ENCODE data around the gene IDUA.

Gene IDUA

DNA sequence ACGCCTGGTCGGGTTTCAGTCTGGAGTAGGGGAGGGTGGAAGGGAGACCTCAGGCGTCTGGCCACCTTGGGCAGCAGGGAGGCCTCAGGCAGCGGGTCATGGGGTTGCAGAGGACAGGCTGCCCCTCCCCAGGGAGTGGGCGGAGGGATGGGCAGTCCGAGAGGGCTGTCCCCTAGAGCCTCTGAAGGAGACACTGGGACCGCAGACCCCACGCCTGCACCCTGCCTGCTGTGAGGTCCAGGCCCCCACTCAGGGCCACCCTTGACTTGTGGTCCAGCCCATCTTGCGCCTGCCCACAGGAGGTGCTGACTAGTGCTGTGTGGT, 41.0 kb downstream of the IDUA start:
- no peak for DNase-seq (ENCODE audit: low read depth in 1 of 2, low spot score in 1 of 2)

DNA sequence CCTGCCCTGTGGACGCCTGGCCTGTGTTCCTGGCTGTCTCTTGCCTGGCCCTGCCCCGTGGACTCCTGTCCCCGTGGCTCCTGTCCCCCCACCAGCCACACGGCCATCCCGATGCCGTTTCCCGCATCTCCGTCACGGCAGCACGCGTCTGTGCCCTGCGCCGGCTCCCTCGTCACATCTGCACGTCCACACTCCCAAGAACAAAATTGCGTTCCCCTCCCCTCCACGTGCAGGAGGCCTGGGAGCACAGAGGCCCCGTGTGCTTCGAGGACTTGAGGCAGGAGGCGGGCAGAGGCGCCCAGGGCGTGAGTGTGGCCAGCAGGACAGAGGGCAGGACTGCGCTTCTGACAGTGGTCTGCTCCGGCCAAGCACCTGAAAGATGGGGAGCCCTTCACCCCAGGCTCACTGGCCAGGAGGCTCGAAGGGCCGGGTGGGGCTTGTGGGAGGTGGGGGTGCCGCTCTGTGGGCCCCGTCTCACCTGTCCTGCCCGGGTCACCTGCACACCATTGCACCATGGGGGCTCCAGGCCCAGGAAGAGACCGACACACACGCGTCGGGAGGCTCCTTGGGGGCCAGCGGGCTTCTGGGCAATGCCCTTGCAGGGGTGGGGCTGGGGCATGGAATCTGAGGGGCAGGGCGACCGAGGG, 41.9 kb downstream of the IDUA start:
- DNase-seq (ENCODE audit: low read depth in 1 of 2, low spot score in 1 of 2) = no peak

GRCh38 chr4:1029529-1029928, 42.7 kb downstream of the IDUA start:
- no peak for DNase-seq (ENCODE audit: low read depth in 1 of 2, low spot score in 1 of 2)

- DNase-seq (ENCODE audit: low read depth in 1 of 2, low spot score in 1 of 2) = no peak
These were observed 43.2 kb downstream of the IDUA start for GRCh38 chr4:1030031-1030430.

GRCh38 chr4:1030559-1030958, 43.7 kb downstream of the IDUA start:
- no peak for DNase-seq (ENCODE audit: low read depth in 1 of 2, low spot score in 1 of 2)

GRCh38 chr4:1031346-1031745, 44.5 kb downstream of the IDUA start:
- no peak for DNase-seq (ENCODE audit: low read depth in 1 of 2, low spot score in 1 of 2)

DNA sequence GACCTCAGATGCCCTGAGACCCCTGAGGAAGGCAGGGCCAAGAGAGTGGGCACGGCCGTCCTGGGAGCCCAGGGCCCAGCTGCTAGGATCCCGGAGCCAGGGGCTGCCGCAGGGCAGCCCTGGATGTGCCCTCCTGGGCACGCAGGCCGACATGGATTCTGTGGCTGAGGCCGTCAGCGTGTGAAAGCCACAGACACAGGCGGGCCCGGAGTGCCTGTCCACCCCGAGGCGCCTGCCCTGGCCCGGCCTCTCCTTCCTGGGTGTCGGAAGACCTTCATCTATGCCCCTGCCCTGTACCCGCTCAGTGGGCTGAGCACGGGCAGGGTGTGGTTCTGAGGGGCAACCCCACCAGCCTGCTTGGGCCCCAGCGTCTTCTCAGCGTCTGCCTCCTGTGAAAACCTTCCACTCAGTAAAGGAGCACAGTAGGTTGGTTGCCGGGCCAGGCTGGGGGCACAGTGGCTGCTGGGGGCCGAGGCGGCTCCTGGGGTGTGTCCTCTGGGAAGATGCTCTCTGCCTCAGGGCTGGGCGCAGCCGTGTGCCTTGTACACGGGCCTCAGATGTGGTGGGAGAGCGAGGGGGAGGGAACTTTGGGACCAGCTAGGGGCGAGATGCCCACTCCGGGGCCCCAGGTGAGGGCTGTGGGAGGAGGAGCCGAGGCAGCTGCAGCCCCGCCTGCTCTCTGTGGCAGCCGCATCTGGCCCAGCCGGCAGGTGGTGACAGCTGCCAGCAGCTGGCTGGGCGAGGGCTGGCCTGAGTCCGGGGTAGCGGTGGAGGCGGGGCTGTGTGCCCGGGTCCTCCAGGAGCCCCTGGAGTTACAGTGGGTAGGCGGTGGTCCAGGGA, 45.3 kb downstream of the IDUA start:
- DNase-seq (ENCODE audit: low read depth in 1 of 2, low spot score in 1 of 2) = no peak

GRCh38 chr4:1032861-1033260, 46.0 kb downstream of the IDUA start:
- no peak for DNase-seq (ENCODE audit: low read depth in 1 of 2, low spot score in 1 of 2)

- DNase-seq (ENCODE audit: low read depth in 1 of 2, low spot score in 1 of 2) = no peak
These were observed 47.2 kb downstream of the IDUA start for GRCh38 chr4:1033840-1034551.

DNA sequence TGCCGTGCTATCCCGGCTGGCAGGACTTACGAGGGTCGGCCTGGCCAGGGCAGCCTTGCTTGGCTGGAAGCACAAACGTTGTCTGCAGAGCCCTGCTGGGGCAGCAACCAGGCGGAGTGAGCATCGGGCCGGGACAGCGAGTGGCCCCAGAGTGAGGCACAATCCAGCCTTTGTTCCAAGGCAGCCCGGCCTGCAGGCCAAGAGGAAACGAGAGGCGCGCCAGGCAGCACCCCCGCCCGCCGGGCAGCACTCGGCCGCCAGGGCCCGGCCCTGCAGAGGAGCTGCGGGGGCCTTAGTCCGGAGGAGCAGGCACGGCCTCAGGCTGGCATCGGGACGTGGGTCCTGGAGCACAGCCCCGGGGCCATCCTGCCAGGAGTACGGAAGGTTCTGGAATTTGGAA, 48.7 kb downstream of the IDUA start:
- DNase-seq (ENCODE audit: low read depth in 1 of 2, low spot score in 1 of 2) = no peak

DNA sequence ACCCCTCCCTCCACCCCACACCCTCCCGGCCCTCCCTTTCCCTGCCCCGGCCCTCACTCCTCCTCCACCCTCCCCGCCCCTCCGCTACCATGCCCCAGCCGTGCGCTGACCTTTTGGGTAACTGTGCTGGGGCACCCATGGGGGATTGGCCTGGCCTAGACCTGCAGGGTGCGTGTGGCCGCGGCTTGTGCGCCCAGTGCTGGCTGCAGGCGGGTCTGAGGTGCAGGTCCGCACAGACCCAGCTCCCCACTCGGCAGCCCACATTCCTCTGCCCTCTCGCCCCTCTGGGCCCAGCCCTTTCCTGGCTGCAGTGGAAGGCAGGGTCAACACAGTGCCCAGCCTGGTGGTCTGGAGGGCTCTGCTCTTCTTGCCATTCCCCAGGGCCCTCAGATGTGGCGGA, 49.3 kb downstream of the IDUA start:
- DNase-seq (ENCODE audit: low read depth in 1 of 2, low spot score in 1 of 2) = no peak

GRCh38 chr4:1036976-1037810, 50.3 kb downstream of the IDUA start:
- DNase-seq (ENCODE audit: low read depth in 1 of 2, low spot score in 1 of 2) = no peak

- DNase-seq (ENCODE audit: low read depth in 1 of 2, low spot score in 1 of 2) = no peak
These were observed 52.2 kb downstream of the IDUA start for GRCh38 chr4:1038948-1039492.

- no peak for DNase-seq (ENCODE audit: low read depth in 1 of 2, low spot score in 1 of 2)
These were observed 52.9 kb downstream of the IDUA start for GRCh38 chr4:1039493-1040343.

DNA sequence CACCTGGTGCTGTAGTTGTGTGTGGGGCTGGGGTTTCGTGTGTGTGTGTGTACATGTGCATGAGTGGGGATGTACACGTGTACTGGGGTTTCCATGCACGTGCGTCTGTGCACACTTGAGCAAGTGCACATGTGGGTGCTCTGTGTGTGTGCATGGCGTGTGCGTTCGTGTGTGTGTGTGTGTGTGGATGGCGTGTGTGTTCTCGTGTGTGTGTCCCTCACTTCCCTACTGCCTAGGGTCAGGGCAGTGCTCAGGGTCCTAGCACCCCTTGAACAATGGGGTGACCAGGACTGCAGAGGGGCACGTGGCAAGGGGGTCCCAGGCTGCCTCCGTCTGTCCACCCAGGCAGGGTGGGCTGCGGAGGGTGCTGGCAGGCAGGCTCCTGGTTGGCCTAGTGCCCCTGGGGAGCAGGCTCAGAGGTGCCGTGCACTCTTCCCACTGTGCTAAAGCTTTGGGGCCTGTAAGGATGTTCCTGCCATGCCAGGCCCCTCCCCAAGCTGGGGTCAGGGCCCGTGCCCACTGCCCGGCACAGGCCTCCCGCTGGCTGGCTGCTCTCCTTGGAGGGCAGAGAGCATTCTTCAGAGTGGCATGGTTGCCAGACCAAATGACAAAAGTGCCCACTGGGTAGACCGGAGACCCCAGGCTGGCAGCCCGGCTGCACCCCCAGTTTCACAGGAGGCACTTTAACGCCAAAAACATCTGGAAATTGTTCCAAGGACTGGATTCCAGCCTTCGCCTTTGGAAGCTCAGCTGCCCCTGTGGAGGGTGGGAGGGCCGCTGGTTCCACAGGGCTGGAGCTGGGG, 53.7 kb downstream of the IDUA start:
- DNase-seq (ENCODE audit: low read depth in 1 of 2, low spot score in 1 of 2) = no peak

DNA sequence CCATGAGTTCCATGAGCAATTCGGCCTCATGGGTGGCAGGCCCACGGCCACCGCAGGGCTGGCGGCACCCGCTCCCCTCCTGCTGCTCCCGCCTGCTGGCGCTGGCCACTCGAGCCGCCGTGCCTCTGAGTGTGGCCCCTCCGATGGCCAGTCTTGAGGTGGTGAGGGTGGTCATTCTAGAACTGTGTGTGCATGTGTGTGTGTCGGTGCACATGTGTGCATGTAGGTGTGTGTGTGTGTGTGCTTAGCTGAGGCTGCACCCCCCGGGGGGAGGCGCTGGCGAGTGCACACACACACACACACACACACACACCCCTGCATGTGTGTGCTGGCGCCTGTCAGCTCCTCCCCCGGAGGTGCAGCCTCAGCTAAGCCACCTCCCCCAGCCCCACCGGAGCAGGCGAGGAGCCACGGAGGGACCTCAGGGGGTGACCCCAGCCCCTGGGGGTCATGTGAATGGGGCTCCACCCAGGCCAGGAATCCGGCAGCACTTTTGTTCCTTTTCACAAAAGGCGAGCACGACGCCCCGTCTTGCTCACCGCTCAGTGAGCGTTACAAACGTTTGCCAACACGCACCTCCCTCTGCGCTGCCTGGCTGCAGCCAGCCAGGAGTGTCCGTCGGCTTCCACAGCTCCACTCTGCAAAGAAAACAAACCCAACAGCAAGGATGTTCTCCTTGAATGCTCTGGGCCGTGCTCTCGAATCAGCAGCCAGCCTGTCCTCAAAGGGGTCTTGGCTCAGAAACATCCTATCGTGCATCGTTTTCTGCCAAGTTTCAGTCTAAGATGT, 54.5 kb downstream of the IDUA start:
- DNase-seq (ENCODE audit: low read depth in 1 of 2, low spot score in 1 of 2) = no peak

- no peak for DNase-seq (ENCODE audit: low read depth in 1 of 2, low spot score in 1 of 2)
These were observed 55.1 kb downstream of the IDUA start for GRCh38 chr4:1041936-1042330.

DNA sequence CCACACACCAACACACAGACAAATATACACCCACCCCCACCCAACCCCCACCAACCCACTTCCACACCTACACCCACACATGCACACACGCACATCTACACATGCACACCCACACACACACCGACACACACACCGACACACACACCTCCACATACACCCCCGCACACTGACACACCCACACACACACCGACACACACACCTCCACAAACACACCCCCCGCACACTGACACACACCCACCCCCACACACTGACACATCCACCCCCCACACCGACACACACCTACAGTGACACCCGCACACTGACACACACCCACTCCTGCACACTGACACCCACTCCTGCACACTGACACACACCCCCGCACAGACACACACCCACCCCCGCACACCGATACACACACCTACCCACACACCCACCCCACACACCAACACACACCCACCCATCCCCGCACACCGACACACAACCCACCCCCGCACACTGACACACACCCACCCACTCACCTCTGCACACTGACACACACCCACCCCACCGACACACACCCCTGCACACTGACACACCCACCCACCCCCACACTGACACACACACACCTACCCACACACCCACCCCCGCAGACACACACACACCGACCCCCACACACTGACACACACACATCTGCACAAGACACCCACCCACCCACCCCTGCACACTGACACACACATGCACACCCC, 55.7 kb downstream of the IDUA start:
- DNase-seq (ENCODE audit: low read depth in 1 of 2, low spot score in 1 of 2) = no peak

Data from activated T-helper 1 cell treated with anti-CD3 and anti-CD28 coated beads, Interleukin-2, amount 50 U/mL, for 16 hours (primary cell).